OCI-LY7 (cell line): ENCODE measurements around the gene FOXF1.

ENCODE experiments used
- CTCF ChIP-seq: fragments of 200-600 bp; sonication (generic); conservative IDR thresholded peaks from 2 replicates; pipeline ENCODE4 v1.5.1; 2014; ENCODE audit warnings: mild to moderate bottlenecking, antibody characterized with exemption, low read length, moderate library complexity, mixed read lengths
- EZH2phosphoT487 ChIP-seq: fragments of 200-600 bp; sonication (generic); IDR thresholded peaks from 2 replicates; pipeline ENCODE4 v1.6.1; 2018; ENCODE audit warnings: low read depth, borderline replicate concordance, mild to moderate bottlenecking, mixed run types, antibody characterized with exemption, low read length, moderate library complexity, mixed read lengths

GRCh38 chr16:86509759-86510464 lies 415 bp upstream of the FOXF1 start:
- TF ChIP-seq CTCF (no peak), EZH2phosphoT487 (no peak)
